HUES64 (cell line): ENCODE results near the gene C4orf46.

ENCODE experiments used
- H3K27ac ChIP-seq: 2 replicates; pipeline ENCODE4 v1.7.0; 2013; ENCODE audit warnings: low read depth, low read length, inconsistent platforms
- H3K27me3 ChIP-seq: 2 replicates; pipeline ENCODE4 v1.6.1; 2013; ENCODE audit warnings: mild to moderate bottlenecking, low read length; ENCODE audit not compliant: insufficient read depth
- H3K36me3 ChIP-seq: 2 replicates; pipeline ENCODE4 v1.6.1; 2013; ENCODE audit warnings: mild to moderate bottlenecking, low read length; ENCODE audit not compliant: insufficient read depth
- H3K4me1 ChIP-seq: 2 replicates; pipeline ENCODE4 v1.6.1; 2013; ENCODE audit warnings: mild to moderate bottlenecking, low read length, moderate library complexity; ENCODE audit not compliant: insufficient read depth
- H3K4me3 ChIP-seq: 2 replicates; pipeline ENCODE4 v1.5.1; 2013; ENCODE audit warnings: mild to moderate bottlenecking, low read length, moderate library complexity
- H3K9ac ChIP-seq: 2 replicates; pipeline ENCODE4 v1.6.1; 2013; ENCODE audit warnings: mild to moderate bottlenecking, low read depth, low read length
- H3K9me3 ChIP-seq: 2 replicates; pipeline ENCODE4 v1.6.1; 2013; ENCODE audit warnings: low read depth, low read length; ENCODE audit not compliant: insufficient read depth
- WGBS: fragments of 150-250, 120-280 bp; methylation state at CpG from one replicate; pipeline ENCODE4 v1.1.7; 2013; ENCODE audit warnings: missing lambda C conversion rate; 5-methylcytosine and 5-hydroxymethylcytosine counted together

C4orf46 gene

DNA sequence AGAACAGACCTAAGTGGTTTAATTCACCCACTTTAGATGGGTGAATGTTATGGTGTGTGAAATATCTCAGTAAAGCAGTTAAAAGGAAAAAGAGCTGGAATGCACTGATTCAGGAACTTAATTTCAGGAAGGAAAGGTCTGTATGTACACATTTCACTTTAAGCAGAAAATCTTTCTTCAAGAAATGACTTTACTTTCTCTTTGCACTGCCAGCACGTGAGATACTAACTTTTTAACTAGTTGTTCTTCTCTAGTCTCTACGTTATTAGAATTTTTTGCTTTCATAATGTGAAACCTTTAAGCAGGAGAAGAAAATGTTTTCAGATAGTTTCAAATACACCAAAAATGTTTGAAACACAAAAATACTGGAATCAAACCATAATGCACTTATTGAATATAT is 18.8 kb downstream of the C4orf46 start:
- H3K36me3 ChIP-seq: no peaks in the 10 kb centered on the region
- 88% methylated on average over 1 of the region's 2 CpGs for WGBS
- H3K9ac ChIP-seq: no peak overlapping the region
- H3K4me1 ChIP-seq: peaks cover 9% of the 10 kb centered on the region
- no peak overlapping the region for H3K27ac ChIP-seq
- H3K4me3 ChIP-seq: no peak overlapping the region
- H3K9me3 ChIP-seq: no peaks in the 10 kb centered on the region
- no peaks in the 10 kb centered on the region for H3K27me3 ChIP-seq

DNA sequence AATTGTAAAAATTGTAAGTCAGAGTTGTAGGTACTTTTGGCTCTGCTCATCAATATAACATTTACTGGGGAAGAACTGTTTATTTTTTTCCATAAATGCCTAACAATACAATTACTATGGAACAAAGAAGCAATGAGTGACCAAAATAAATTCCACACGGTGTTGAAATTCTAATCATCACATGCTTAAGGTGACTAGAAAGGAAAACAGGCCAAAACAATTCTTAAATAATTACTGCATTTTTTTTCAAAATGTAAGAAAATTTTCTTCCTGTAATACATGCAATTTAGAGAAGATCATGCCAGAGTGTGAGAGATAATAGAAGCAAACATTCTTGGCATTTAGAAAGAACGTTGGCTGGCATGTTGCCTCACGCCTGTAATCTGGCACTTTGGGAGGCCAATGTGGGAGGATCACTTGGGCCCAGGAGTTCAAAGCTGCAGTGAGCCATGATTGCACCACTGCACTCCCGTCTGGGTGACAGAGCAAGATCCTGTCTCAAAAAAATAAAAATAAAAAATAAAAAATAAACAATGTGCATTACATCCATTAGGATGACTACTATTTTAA is 22.5 kb downstream of the C4orf46 start:
- Histone ChIP-seq H3K4me3 (no peak overlapping the region), H3K27me3 (no peaks in the 10 kb centered on the region), H3K27ac (no peak overlapping the region), H3K9ac (no peak overlapping the region), H3K4me1 (no peaks in the 10 kb centered on the region), H3K36me3 (no peaks in the 10 kb centered on the region), H3K9me3 (no peaks in the 10 kb centered on the region)
- WGBS: 93% methylated on average over 3 of the region's 4 CpGs

DNA sequence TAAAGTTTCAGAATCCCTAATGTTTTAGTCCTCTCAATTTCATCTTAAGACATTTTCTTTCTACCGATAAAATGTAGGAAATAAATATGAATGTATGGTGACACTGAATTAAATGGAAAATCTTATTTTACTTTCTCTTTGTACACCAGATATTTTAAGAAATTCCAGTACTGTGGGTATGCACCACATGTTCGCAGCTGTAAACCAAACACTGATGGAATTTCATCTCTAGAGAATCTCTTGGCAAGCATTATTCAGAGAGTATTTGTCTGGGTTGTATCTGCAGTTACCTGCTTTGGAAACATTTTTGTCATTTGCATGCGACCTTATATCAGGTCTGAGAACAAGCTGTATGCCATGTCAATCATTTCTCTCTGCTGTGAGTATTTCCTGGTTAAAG is 26.9 kb downstream of the C4orf46 start:
- Histone ChIP-seq H3K4me1 (no peaks in the 10 kb centered on the region), H3K4me3 (no peak overlapping the region), H3K9me3 (no peaks in the 10 kb centered on the region), H3K9ac (no peak overlapping the region), H3K27ac (no peak overlapping the region), H3K27me3 (no peaks in the 10 kb centered on the region), H3K36me3 (no peaks in the 10 kb centered on the region)
- 93% methylated on average over 2 of the region's 3 CpGs for WGBS

- no peak overlapping the region for H3K27ac ChIP-seq
- no peaks in the 10 kb centered on the region for H3K36me3 ChIP-seq
- no peaks in the 10 kb centered on the region for H3K9me3 ChIP-seq
- H3K4me1 ChIP-seq: no peaks in the 10 kb centered on the region
- no peaks in the 10 kb centered on the region for H3K27me3 ChIP-seq
- H3K4me3 ChIP-seq: no peak overlapping the region
- 89% methylated on average over 5 of the region's 5 CpGs for WGBS
- no peak overlapping the region for H3K9ac ChIP-seq
Measured at GRCh38 chr4:158644356-158644755, 27.3 kb downstream of the C4orf46 start.

DNA sequence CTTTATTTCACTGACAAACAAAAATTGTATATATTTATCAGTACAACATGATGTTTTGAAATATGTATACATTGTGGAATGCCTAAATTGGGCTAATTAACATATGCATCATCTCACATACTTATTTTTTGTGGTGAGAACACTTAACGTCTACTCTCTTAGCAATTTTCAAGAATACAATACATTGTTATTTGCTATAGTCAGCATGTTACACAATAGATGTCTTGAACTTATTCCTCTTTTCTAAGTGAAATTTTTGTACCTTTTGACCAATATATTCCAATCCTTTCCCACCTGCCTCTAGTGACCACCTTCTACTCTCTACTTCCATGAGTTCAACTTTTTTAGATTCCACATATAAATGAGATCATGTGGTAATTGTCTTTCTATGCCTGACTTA is 35.1 kb downstream of the C4orf46 start:
- no peaks in the 10 kb centered on the region for H3K9me3 ChIP-seq
- no peaks in the 10 kb centered on the region for H3K4me1 ChIP-seq
- no peak overlapping the region for H3K9ac ChIP-seq
- H3K27ac ChIP-seq: no peak overlapping the region
- 67% methylated on average over 1 of the region's 1 CpG for WGBS
- H3K27me3 ChIP-seq: no peaks in the 10 kb centered on the region
- H3K36me3 ChIP-seq: no peaks in the 10 kb centered on the region
- no peak overlapping the region for H3K4me3 ChIP-seq

GRCh38 chr4:158630893-158631292 is 40.8 kb downstream of the C4orf46 start:
- H3K36me3 ChIP-seq: no peaks in the 10 kb centered on the region
- H3K27ac ChIP-seq: no peak overlapping the region
- 64% methylated on average over 1 of the region's 1 CpG for WGBS
- no peaks in the 10 kb centered on the region for H3K4me1 ChIP-seq
- no peak overlapping the region for H3K4me3 ChIP-seq
- H3K9ac ChIP-seq: no peak overlapping the region
- no peaks in the 10 kb centered on the region for H3K9me3 ChIP-seq
- H3K27me3 ChIP-seq: no peaks in the 10 kb centered on the region

DNA sequence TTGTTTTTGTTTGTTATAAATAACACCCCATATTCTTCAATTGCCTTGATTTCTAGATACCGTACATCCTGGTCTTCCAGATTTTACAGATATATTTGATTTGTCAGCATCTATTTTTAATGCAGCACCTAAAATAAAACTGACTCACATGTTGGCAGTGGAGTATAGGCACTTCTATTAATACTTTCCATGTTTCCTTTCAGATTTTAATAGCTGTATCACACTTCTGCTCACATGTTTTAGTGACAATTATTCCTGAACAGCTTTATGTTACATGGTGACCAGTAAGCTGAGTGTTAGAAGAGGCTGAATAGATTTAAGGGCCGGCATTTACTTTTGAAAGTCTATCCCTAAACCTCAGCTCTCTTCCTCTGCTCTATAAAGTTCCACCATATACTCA is 46.1 kb downstream of the C4orf46 start:
- Histone ChIP-seq H3K9me3 (no peaks in the 10 kb centered on the region), H3K9ac (no peak overlapping the region), H3K36me3 (no peaks in the 10 kb centered on the region), H3K27ac (no peak overlapping the region), H3K27me3 (no peaks in the 10 kb centered on the region), H3K4me1 (peaks cover 2% of the 10 kb centered on the region; the same call in 1 of the 2 replicates), H3K4me3 (no peak overlapping the region)
- 100% methylated on average over 1 of the region's 2 CpGs for WGBS

DNA sequence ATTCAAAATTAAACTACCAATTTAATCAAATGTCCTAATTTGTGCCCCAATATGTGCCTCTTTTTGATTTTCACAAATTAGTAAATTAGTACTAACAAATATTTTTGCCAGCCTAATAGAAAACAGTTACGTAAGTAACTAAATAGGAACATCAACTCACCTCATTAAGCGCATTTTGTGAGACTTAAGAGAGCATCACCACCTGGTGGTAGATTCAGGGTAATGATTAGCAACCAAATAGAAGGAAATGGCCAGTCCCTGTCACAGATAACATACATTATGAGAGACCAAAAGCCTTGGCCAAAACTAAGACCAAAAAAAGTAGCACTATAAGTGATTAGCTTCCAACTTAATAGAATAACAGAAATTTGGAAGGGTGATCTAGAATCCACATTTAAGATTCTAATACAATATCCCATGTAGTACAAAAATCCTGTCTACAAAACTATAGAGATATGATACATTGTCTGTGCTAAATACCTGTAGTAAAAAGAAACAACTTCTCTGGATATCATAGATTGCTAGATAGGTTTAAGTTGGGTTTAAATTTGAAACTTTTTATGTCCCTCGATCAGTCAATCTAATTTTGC is 46.7 kb downstream of the C4orf46 start:
- 0% methylated on average over 1 of the region's 3 CpGs for WGBS
- Histone ChIP-seq H3K27ac (no peak overlapping the region), H3K27me3 (no peaks in the 10 kb centered on the region), H3K4me3 (no peak overlapping the region), H3K9me3 (no peaks in the 10 kb centered on the region), H3K4me1 (peaks cover 2% of the 10 kb centered on the region; the same call in 1 of the 2 replicates), H3K9ac (no peak overlapping the region), H3K36me3 (no peaks in the 10 kb centered on the region)

GRCh38 chr4:158622251-158622650 is 49.4 kb downstream of the C4orf46 start:
- H3K9me3 ChIP-seq: no peaks in the 10 kb centered on the region
- no peaks in the 10 kb centered on the region for H3K36me3 ChIP-seq
- 98% methylated on average over 3 of the region's 3 CpGs for WGBS
- H3K27ac ChIP-seq: no peak overlapping the region
- H3K4me1 ChIP-seq: peaks cover 2% of the 10 kb centered on the region; the same call in 1 of the 2 replicates
- H3K4me3 ChIP-seq: no peak overlapping the region
- no peaks in the 10 kb centered on the region for H3K27me3 ChIP-seq
- H3K9ac ChIP-seq: no peak overlapping the region

DNA sequence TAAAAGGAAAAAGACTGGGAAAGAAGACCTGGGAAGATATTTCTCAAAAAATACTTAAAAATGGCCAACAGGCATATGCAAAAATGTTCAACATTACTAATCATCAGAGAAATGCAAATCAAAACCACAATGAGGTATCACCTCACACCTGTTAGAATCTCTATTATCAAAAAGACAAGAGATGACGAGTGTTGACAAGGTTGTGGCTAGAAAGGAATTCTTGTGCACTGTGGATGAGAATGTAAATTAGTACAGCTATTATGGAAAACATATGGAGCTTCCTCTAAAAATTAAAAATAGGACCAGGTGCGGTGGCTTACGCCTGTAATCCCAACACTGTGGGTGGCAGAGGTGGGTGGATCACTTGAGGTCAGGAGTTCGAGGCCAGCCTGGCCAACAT is 50.0 kb downstream of the C4orf46 start:
- H3K9ac ChIP-seq: no peak overlapping the region
- H3K4me3 ChIP-seq: no peak overlapping the region
- no peaks in the 10 kb centered on the region for H3K36me3 ChIP-seq
- no peak overlapping the region for H3K27ac ChIP-seq
- H3K27me3 ChIP-seq: no peaks in the 10 kb centered on the region
- no peaks in the 10 kb centered on the region for H3K9me3 ChIP-seq
- peaks cover 2% of the 10 kb centered on the region; the same call in 1 of the 2 replicates for H3K4me1 ChIP-seq
- WGBS: 96% methylated on average over 4 of the region's 4 CpGs

GRCh38 chr4:158617956-158618355 is 53.7 kb downstream of the C4orf46 start:
- Histone ChIP-seq H3K4me1 (no peaks in the 10 kb centered on the region), H3K36me3 (no peaks in the 10 kb centered on the region), H3K27ac (no peak overlapping the region), H3K4me3 (no peak overlapping the region), H3K9ac (no peak overlapping the region), H3K9me3 (no peaks in the 10 kb centered on the region), H3K27me3 (no peaks in the 10 kb centered on the region)
